Gastrocnemius medialis (tissue), 4 donors: Measurements from ENCODE around the gene CACNA1G. TPM values are rescaled to one million over a fixed set of nuclear protein-coding genes. Genes with fewer than 3 reads are reported as not detected.

ENCODE experiments used
- ATAC-seq, 2 donors: fragments of 150-250 bp; one replicate each; pipeline ENCODE4 v1.9.1; 2016
- DNase-seq, 2 donors: peaks; one replicate each; pipeline ENCODE4 v3.0.0-alpha.2; 2019
- H3K27ac ChIP-seq, 4 donors: fragments of 200-600 bp; sonication (generic); 1 replicate in 1 of 4; 2 replicates in 3 of 4; pipeline ENCODE4 v1.5.1; 2016 to 2018; ENCODE audit warnings: mild to moderate bottlenecking in 2 of 4, moderate library complexity in 1 of 4
- H3K27me3 ChIP-seq, 3 donors: fragments of 200-600 bp; sonication (generic) in 2 of 3; 1 replicate in 1 of 3; 2 replicates in 2 of 3; pipeline versions ENCODE4 v1.5.1 to v1.6.0; 2016 to 2019; ENCODE audit warnings: mild to moderate bottlenecking in 1 of 3, moderate library complexity in 1 of 3
- H3K36me3 ChIP-seq, 2 donors: fragments of 200-600 bp; sonication (generic) in 1 of 2; one replicate each; pipeline ENCODE4 v1.5.1; 2017 to 2018
- H3K4me1 ChIP-seq, 2 donors: fragments of 200-600 bp; sonication (generic) in 1 of 2; one replicate each; pipeline ENCODE4 v1.5.1; 2016 to 2017; ENCODE audit warnings: mild to moderate bottlenecking in 2 of 2
- H3K4me3 ChIP-seq, 4 donors: fragments of 200-600 bp; sonication (generic) in 3 of 4; 1 replicate in 1 of 4; 2 replicates in 3 of 4; pipeline ENCODE4 v1.5.1; 2016 to 2019; ENCODE audit warnings: mild to moderate bottlenecking in 2 of 4
- H3K9me3 ChIP-seq, 3 donors: fragments of 200-600 bp; sonication (generic) in 2 of 3; 1 replicate in 1 of 3; 2 replicates in 2 of 3; pipeline ENCODE4 v1.5.1; 2016 to 2019
- CTCF ChIP-seq, 5 experiments: fragments of 450-650 bp in 3 of 5; fragments of 200-600 bp in 2 of 5; sonication (generic) in 2 of 5; IDR thresholded peaks in 4 of 5; conservative IDR thresholded peaks in 1 of 5; 1 replicate in 4 of 5; 2 replicates in 1 of 5; pipeline ENCODE4 v1.5.1; 2016 to 2019; ENCODE audit warnings: antibody characterized with exemption in 5 of 5, mild to moderate bottlenecking in 3 of 5, moderate library complexity in 3 of 5
- POLR2A ChIP-seq, 2 donors: fragments of 450-650 bp; IDR thresholded peaks; one replicate each; pipeline ENCODE4 v1.6.1; 2017; ENCODE audit warnings: antibody characterized with exemption in 2 of 2, mild to moderate bottlenecking in 2 of 2, moderate library complexity in 2 of 2
- in situ Hi-C, 4 donors: fragments of 200-750 bp; cut with MboI; loops; one replicate each; pipeline versions ENCODE4 v1.15.0 to v1.8.0; 2017; ENCODE audit warnings: low sequenced_read_pairs in 4 of 4
- intact Hi-C: fragments of 100-400 bp; cut with DNase I; formaldehyde crosslinking; loops from one replicate; pipeline ENCODE4 v1.15.1; 2023; ENCODE audit warnings: low total_unique reads
- total RNA-seq, 4 donors: library from RNA; depleted of rRNA; stranded (reverse); fragments of >200 nt; gene quantifications; one replicate each; pipeline versions ENCODE4 v1.1.0 to v1.2.3, GENCODE V29; 2016

CACNA1G gene
- total RNA-seq, 4 donors from 2014 or later: 0.09 to 0.10 TPM; not detected in 2

- H3K4me3 ChIP-seq: no peak overlapping the region
- TF ChIP-seq POLR2A (IDR thresholded peaks at IDR 0.05): no peak
- no peak for TF ChIP-seq CTCF (IDR thresholded peaks at IDR 0.05 in 4 of 5, conservative IDR thresholded peaks at IDR 0.05 in 1 of 5)
- no peaks in the 10 kb centered on the region for H3K9me3 ChIP-seq
- intact Hi-C loops (no loop called here), in situ Hi-C loops (no loop called here)
- peaks cover 7 to 13% of the 10 kb centered on the region in 2 donors for H3K4me1 ChIP-seq
- no peak overlapping the region for H3K27ac ChIP-seq
- no peaks in the 10 kb centered on the region for H3K36me3 ChIP-seq
- no peaks in the 10 kb centered on the region for H3K27me3 ChIP-seq
- DNase-seq: no peak
- ATAC-seq: no peak
Observed at GRCh38 chr17:50666316-50666715, 105.8 kb downstream of the CACNA1G start.

GRCh38 chr17:50667259-50668024 is 106.9 kb downstream of the CACNA1G start:
- Histone ChIP-seq H3K27me3 (no peaks in the 10 kb centered on the region), H3K9me3 (no peaks in the 10 kb centered on the region), H3K27ac (no peak overlapping the region), H3K4me3 (no peak overlapping the region), H3K4me1 (peaks cover 0 to 2% of the 10 kb centered on the region in 2 donors), H3K36me3 (no peaks in the 10 kb centered on the region)
- intact Hi-C loops: no loop called here
- DNase-seq (no peak), ATAC-seq (no peak)
- TF ChIP-seq CTCF (IDR thresholded peaks at IDR 0.05 in 4 of 5, conservative IDR thresholded peaks at IDR 0.05 in 1 of 5) (no peak), POLR2A (IDR thresholded peaks at IDR 0.05) (no peak)
- in situ Hi-C loops: no loop called here

GRCh38 chr17:50668025-50668837 is 107.7 kb downstream of the CACNA1G start:
- TF ChIP-seq POLR2A (IDR thresholded peaks at IDR 0.05) (no peak), CTCF (IDR thresholded peaks at IDR 0.05 in 4 of 5, conservative IDR thresholded peaks at IDR 0.05 in 1 of 5) (no peak)
- no peaks in the 10 kb centered on the region for H3K27me3 ChIP-seq
- in situ Hi-C loops (no loop called here), intact Hi-C loops (no loop called here)
- H3K36me3 ChIP-seq: no peaks in the 10 kb centered on the region
- no peaks in the 10 kb centered on the region for H3K4me1 ChIP-seq
- no peaks in the 10 kb centered on the region for H3K9me3 ChIP-seq
- DNase-seq (no peak), ATAC-seq (no peak)
- no peak overlapping the region for H3K4me3 ChIP-seq
- no peak overlapping the region for H3K27ac ChIP-seq

- intact Hi-C loops: no loop called here
- no peak overlapping the region for H3K27ac ChIP-seq
- H3K36me3 ChIP-seq: no peaks in the 10 kb centered on the region
- no peak for DNase-seq
- no peak for ATAC-seq
- no peak overlapping the region for H3K4me3 ChIP-seq
- no peaks in the 10 kb centered on the region for H3K27me3 ChIP-seq
- TF ChIP-seq POLR2A (IDR thresholded peaks at IDR 0.05) (no peak), CTCF (IDR thresholded peaks at IDR 0.05 in 4 of 5, conservative IDR thresholded peaks at IDR 0.05 in 1 of 5) (no peak)
- H3K4me1 ChIP-seq: no peaks in the 10 kb centered on the region
- H3K9me3 ChIP-seq: no peaks in the 10 kb centered on the region
- in situ Hi-C loops: no loop called here
Observed at GRCh38 chr17:50668838-50669581, 108.5 kb downstream of the CACNA1G start.
